K562 (cell line): Measurements from ENCODE around the gene RXRB.

Experiments
- CREBBP ChIP-seq: IDR thresholded peaks from one replicate; pipeline ENCODE4 v1.6.1; 2012; ENCODE audit warnings: low read depth, mild to moderate bottlenecking, control low read depth, inconsistent platforms, low read length
- EGR1 ChIP-seq: fragments of 450-650 bp; conservative IDR thresholded peaks from 2 replicates; pipeline ENCODE4 v1.6.1; 2017; ENCODE audit warnings: mild to moderate bottlenecking
- EZH2 ChIP-seq: IDR thresholded peaks from 2 replicates; pipeline ENCODE4 v1.6.1; 2012; ENCODE audit warnings: low read depth, mild to moderate bottlenecking, inconsistent platforms, low read length, borderline replicate concordance
- KAT7 ChIP-seq: sonication (generic); formaldehyde crosslinking; IDR thresholded peaks from 2 replicates; pipeline ENCODE4 v1.8.0; 2022; ENCODE audit warnings: missing genetic modification reagents, mild to moderate bottlenecking, borderline replicate concordance
- SIN3A ChIP-seq, 2 experiments: fragments of 150-350 bp in 1 of 2; IDR thresholded peaks; 2 replicates each; pipeline ENCODE4 v1.6.1; 2011 to 2016; ENCODE audit warnings: borderline replicate concordance in 2 of 2, low read depth in 2 of 2, low read length in 2 of 2, mild to moderate bottlenecking in 2 of 2, moderate library complexity in 2 of 2; ENCODE audit not compliant: control insufficient read depth in 1 of 2
- TF ChIP-seq, protein P1 (sequence below): fragments of 250-450 bp; sonication (Bioruptor Pico); IDR thresholded peaks from 2 replicates; pipeline ENCODE4 v1.8.0; 2021; ENCODE audit warnings: borderline replicate concordance, mild to moderate bottlenecking, moderate library complexity; ENCODE audit not compliant: poor library complexity, severe bottlenecking
- TF ChIP-seq, protein P2 (sequence below): sonication (generic); formaldehyde crosslinking; IDR thresholded peaks from 2 replicates; pipeline ENCODE4 v1.8.1; 2022; ENCODE audit warnings: missing genetic modification reagents
- TF ChIP-seq, protein P3 (sequence below): sonication (generic); formaldehyde crosslinking; IDR thresholded peaks from 2 replicates; pipeline ENCODE4 v1.8.0; 2022; ENCODE audit warnings: mild to moderate bottlenecking, low read depth, missing genetic modification reagents

DNA sequence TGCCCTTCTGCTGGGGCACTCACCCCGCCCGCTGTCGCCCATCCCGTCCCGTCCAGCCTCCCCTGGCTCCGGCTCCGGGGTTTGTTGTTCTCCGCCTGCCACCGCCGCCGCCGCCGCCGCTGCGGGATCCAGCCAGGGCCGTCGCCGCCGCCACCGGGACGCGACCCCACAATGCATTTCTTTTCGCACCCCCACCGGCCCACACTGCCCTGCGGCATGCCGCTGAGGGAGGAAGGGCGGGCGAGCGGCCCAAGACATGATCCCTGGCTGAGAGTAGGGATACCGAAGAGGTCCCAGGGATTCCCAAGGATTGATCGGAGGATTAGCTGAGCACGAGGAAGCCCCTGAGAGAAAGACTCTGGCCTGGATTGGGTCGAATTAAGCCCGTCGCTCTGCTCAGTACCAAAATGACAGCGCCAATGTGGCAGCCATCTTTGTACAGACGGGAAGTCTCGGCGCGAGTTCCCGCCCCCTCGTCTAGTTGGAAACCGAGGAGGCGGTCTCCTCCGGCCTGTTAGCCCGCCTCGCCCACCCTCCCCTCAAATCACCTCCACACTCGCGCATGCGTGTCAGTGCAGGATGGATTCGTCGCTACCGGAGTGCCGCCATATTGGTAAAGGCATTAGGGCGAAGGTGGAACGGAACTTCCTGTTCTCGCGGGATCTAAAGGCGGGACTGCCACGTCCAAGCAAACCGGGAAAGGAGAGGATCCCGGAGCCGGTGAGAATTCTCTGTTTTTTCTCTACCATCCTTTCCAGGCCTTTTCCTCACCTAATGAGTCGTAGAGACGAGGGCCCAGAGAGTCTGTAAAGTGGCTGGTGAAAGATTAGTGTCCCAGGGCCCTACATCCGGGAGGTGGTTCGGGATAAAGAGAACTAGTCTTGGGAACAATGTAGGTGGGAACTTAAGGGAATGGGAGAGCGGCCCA lies at the start of gene RXRB, which contains the start of gene SLC39A7:
- no peak for TF ChIP-seq EZH2
- TF ChIP-seq KAT7 (CRISPR knock-in tag) = peak; percentile 10; the same call in 1 of the 2 replicates
- TF ChIP-seq EGR1 = peak; percentile 85
- no peak for TF ChIP-seq CREBBP
- TF ChIP-seq, protein P1, sequence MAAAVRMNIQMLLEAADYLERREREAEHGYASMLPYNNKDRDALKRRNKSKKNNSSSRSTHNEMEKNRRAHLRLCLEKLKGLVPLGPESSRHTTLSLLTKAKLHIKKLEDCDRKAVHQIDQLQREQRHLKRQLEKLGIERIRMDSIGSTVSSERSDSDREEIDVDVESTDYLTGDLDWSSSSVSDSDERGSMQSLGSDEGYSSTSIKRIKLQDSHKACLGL (CRISPR knock-in tag) = no peak
- TF ChIP-seq, protein P2, sequence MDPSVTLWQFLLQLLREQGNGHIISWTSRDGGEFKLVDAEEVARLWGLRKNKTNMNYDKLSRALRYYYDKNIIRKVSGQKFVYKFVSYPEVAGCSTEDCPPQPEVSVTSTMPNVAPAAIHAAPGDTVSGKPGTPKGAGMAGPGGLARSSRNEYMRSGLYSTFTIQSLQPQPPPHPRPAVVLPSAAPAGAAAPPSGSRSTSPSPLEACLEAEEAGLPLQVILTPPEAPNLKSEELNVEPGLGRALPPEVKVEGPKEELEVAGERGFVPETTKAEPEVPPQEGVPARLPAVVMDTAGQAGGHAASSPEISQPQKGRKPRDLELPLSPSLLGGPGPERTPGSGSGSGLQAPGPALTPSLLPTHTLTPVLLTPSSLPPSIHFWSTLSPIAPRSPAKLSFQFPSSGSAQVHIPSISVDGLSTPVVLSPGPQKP (CRISPR knock-in tag) = no peak
- peak in 1 of 2 experiments; percentile 67; a peak in 1 of 4 replicates for TF ChIP-seq SIN3A (IDR thresholded peaks at IDR 0.05; ENCODE audit: borderline replicate concordance in 2 of 2, control insufficient read depth in 1 of 2, low read depth in 2 of 2, low read length in 2 of 2)
- TF ChIP-seq, protein P3, sequence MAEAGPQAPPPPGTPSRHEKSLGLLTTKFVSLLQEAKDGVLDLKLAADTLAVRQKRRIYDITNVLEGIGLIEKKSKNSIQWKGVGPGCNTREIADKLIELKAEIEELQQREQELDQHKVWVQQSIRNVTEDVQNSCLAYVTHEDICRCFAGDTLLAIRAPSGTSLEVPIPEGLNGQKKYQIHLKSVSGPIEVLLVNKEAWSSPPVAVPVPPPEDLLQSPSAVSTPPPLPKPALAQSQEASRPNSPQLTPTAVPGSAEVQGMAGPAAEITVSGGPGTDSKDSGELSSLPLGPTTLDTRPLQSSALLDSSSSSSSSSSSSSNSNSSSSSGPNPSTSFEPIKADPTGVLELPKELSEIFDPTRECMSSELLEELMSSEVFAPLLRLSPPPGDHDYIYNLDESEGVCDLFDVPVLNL (CRISPR knock-in tag) = no peak
